ENCODE results near the gene RFLNA. TPM values are rescaled to one million over a fixed set of nuclear protein-coding genes. Genes with fewer than 3 reads are reported as not detected.

RFLNA gene
- total RNA-seq, 4 donors from 2014 or later = 11.4 to 19.4 (median 17.0) TPM

DNA sequence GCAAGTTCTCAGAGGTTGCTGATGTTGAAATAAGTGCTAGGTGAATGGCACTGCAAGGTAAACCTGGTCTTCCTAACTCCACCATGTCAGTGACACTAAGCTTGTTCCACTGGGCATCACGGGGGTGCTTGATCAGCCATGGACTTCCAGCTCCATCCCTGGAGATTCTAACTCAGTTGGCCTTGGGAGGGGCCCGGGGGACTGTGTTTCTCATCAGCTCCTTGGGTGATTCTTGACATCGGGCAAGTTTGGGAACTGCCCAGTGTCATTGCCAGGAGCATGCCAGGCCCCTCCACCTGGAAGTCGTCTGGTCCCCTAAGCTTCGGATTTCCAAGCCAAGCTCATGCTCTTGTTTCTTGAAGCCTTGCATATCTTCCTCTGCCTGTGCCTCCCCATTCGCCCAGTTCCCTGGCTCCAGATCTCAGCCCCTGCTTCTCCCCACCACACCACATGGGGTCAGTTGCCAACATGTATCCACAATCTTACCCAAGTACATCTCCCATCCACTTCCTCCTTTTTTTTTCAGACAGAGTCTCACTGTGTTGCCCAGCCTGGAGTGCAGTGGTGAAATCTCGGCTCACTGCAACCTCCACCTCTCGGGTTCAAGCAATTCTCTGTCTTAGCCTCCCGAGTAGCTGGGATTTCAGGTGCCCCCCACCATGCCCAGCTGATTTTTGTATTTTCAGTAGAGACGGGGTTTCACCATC is 30.7 kb upstream of the RFLNA start:
- 91 to 98% methylated on average over 10 of the region's 10 CpGs for WGBS, 2 donors
- no peaks in the 10 kb centered on the region for H3K36me3 ChIP-seq
- DNase-seq (ENCODE audit: low spot score in 2 of 2) = no peak
- no peaks in the 10 kb centered on the region for H3K27me3 ChIP-seq
- H3K4me3 ChIP-seq = no peak overlapping the region
- H3K27ac ChIP-seq = no peak overlapping the region
- no peaks in the 10 kb centered on the region for H3K9me3 ChIP-seq
- TF ChIP-seq, protein P1, sequence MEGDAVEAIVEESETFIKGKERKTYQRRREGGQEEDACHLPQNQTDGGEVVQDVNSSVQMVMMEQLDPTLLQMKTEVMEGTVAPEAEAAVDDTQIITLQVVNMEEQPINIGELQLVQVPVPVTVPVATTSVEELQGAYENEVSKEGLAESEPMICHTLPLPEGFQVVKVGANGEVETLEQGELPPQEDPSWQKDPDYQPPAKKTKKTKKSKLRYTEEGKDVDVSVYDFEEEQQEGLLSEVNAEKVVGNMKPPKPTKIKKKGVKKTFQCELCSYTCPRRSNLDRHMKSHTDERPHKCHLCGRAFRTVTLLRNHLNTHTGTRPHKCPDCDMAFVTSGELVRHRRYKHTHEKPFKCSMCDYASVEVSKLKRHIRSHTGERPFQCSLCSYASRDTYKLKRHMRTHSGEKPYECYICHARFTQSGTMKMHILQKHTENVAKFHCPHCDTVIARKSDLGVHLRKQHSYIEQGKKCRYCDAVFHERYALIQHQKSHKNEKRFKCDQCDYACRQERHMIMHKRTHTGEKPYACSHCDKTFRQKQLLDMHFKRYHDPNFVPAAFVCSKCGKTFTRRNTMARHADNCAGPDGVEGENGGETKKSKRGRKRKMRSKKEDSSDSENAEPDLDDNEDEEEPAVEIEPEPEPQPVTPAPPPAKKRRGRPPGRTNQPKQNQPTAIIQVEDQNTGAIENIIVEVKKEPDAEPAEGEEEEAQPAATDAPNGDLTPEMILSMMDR (IDR thresholded peaks at IDR 0.05) = no peak
- TF ChIP-seq POLR2A (IDR thresholded peaks at IDR 0.05) (no peak), EP300 (IDR thresholded peaks at IDR 0.05) (no peak)
- H3K4me1 ChIP-seq = no peaks in the 10 kb centered on the region

DNA sequence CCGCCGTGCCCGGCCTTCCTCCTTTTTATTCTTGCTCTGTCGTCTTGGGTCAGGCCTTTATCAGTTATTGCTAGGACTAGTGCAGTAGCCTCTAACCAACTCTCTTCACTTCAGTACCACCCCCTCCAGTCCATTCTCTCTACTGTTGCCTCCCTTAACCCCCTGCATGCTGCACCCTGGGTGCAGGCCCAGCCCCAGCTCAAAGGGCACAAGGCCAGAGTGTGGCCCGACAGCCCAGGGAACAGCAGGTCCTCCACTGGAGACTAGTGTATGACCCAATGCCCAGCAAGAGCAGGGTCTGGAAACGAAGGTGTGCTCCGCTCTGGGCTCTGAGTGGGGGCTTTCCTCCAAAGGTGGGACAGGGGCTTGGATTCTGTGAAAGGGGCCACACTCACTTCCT is 30.0 kb upstream of the RFLNA start:
- H3K4me3 ChIP-seq = no peak overlapping the region
- H3K36me3 ChIP-seq = no peaks in the 10 kb centered on the region
- 93 to 94% methylated on average over 7 of the region's 7 CpGs for WGBS, 2 donors
- no peak for TF ChIP-seq POLR2A (IDR thresholded peaks at IDR 0.05)
- TF ChIP-seq, protein P1 (IDR thresholded peaks at IDR 0.05) = no peak
- TF ChIP-seq EP300 (IDR thresholded peaks at IDR 0.05) = no peak
- DNase-seq (ENCODE audit: low spot score in 2 of 2) = no peak
- H3K9me3 ChIP-seq = no peaks in the 10 kb centered on the region
- no peaks in the 10 kb centered on the region for H3K27me3 ChIP-seq
- H3K27ac ChIP-seq = no peak overlapping the region
- no peaks in the 10 kb centered on the region for H3K4me1 ChIP-seq

DNA sequence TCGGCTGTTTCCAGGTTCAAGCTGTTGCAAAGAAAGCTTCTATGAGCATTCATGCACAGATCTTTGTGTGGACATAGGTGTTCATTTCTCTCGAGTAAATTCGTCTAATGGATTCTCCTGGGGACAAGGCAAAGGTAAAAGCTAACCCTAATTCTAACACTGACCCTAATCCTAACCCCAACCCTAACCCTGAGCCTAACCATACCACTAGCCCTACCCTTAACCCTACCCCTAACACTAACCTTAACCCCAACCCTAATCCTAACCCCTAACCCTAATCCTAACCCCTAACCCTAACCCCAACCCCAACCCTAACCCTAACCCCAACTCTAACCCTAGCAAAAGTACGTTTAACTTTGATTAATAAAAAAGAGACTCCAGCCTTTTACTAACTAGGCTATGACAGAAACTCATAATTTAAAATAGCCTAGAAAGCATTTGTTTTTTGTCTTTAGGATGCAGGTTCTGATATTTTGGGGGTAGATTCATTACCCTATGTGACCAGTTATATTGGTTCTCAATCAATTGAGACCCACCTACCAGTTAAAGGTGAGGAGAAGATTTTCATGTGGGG is 27.6 kb upstream of the RFLNA start:
- 73 to 80% methylated on average over 4 of the region's 4 CpGs for WGBS, 2 donors
- TF ChIP-seq EP300 (IDR thresholded peaks at IDR 0.05) (no peak), POLR2A (IDR thresholded peaks at IDR 0.05) (no peak)
- TF ChIP-seq, protein P1 (IDR thresholded peaks at IDR 0.05) = no peak

DNA sequence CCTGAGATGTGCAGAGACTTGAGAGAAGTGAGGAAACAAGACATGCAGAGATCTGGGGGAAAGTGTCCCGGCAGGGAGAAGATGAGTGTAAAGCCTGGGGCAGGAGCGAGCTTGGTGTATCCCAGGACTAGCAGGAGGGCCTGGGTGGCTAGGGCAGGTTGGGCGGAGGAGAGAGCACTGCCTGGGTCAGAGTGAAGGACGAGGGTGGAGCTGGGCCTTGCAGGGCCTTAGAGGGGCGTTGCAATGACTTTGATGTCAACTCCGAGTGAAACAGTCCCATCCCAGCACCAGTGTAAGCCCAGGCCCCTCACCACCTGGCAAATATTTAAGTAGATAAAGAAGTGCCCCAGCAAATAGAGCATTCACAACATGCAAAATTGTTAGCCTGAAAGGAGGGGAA is 24.2 kb upstream of the RFLNA start:
- DNase-seq (ENCODE audit: low spot score in 2 of 2) = no peak
- TF ChIP-seq POLR2A (IDR thresholded peaks at IDR 0.05) (no peak), EP300 (IDR thresholded peaks at IDR 0.05) (no peak)
- TF ChIP-seq, protein P1 (IDR thresholded peaks at IDR 0.05) = no peak
- Histone ChIP-seq H3K4me3 (no peak overlapping the region), H3K36me3 (no peaks in the 10 kb centered on the region), H3K9me3 (no peaks in the 10 kb centered on the region), H3K27ac (no peak overlapping the region), H3K27me3 (no peaks in the 10 kb centered on the region), H3K4me1 (no peaks in the 10 kb centered on the region)
- WGBS, 2 donors = 89 to 90% methylated on average over 6 of the region's 6 CpGs

More for the DNA sequence above, 27.6 kb upstream of the RFLNA start:
- Histone ChIP-seq H3K27me3 (no peaks in the 10 kb centered on the region), H3K36me3 (no peaks in the 10 kb centered on the region), H3K4me1 (no peaks in the 10 kb centered on the region), H3K9me3 (no peaks in the 10 kb centered on the region), H3K27ac (no peak overlapping the region), H3K4me3 (no peak overlapping the region)
- DNase-seq (ENCODE audit: low spot score in 2 of 2) = no peak

DNA sequence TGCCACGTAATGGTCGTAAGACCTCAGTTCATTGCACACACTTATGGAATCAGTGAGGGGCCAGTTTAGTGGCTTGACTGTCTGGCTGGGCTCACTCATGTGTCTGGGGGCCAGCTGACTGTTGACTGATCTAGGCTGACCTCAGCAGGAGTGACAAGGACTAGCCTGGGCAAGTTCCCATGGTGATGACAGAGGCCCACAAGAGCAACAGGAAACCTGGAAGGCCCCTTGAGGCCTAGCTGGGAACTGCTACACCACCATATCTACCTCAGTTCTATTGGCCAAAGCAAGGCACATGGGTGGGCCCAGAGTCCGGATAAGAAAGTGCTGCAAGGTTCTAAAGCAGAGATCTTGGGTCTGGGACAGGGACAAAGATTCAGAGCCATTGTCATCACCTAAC is 21.3 kb upstream of the RFLNA start:
- no peaks in the 10 kb centered on the region for H3K36me3 ChIP-seq
- H3K27ac ChIP-seq = no peak overlapping the region
- no peaks in the 10 kb centered on the region for H3K27me3 ChIP-seq
- H3K4me1 ChIP-seq = peaks cover 0 to 19% (median 5%) of the 10 kb centered on the region in 4 donors
- no peaks in the 10 kb centered on the region for H3K9me3 ChIP-seq
- 91 to 99% methylated on average over 3 of the region's 3 CpGs for WGBS, 2 donors
- H3K4me3 ChIP-seq = no peak overlapping the region
- TF ChIP-seq EP300 (IDR thresholded peaks at IDR 0.05) (no peak), POLR2A (IDR thresholded peaks at IDR 0.05) (no peak)
- TF ChIP-seq, protein P1 (IDR thresholded peaks at IDR 0.05) = no peak
- no peak for DNase-seq (ENCODE audit: low spot score in 2 of 2)

All from tibial nerve (tissue), 4 donors.